Measurements from ENCODE around the gene DDB1. TPM values are rescaled to one million over a fixed set of nuclear protein-coding genes. Genes with fewer than 3 reads are reported as not detected.

DDB1 gene
- total RNA-seq, 1 donor from 2014 or later, result 218 TPM

DNA sequence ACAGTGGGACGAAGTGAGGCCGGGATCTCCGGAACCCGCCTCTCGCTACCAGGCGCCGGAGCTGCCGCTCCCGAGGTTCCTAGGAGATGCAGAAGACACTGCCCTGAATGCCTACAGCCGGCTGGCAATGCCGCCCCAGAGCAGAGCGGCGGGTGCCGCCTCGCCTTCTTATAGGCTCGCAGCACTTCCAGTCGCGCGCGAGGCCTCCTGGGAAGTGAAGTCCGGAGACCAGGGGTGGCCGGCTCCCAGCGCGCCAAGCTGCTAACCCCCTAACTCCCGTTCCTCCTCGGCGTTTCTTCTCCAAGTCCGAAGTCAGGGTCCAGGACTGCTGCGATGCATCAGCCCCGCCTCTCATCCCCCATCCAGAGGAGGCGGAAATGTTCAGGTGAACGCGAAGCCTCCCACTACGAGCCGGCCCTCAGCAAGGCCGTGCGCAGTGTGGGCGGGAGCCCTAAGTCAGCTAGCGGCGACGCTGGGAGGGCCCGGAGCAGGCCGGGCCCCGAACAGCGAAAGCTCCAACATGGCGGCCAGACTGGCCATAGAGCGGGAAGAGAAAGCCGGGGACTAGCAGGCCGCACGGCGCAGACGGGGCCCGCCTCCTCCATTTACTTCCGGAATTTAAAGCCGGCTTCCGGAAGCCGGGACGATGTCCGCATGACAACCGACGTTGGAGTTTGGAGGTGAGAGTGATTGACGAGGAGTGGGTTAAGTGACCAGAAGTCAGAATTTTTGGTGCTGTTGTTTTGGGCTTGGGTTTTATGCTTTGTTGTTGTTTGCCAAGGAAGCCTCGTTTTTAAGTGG, 29.0 kb upstream of the DDB1 start, which contains the start of the genes CYB561A3 and TMEM138:
Gene CYB561A3 (minus strand): TSS at position 142 of the 801 bp plus-strand sequence. CDS start 5,169 bp downstream, outside the sequence.
Gene TMEM138 (plus strand): TSS at position 634 of the 801 bp plus-strand sequence. CDS start 2,017 bp downstream, outside the sequence.
- Mint-ChIP-seq H3K4me3 (peak within 1 kb of the TSS; percentile 100), H3K9me3 (no peaks in the 10 kb centered on the region), H3K4me1 (peaks cover 58% of the 10 kb centered on the region), H3K27ac (peak within 1 kb of the TSS; percentile 98), H3K27me3 (no peaks in the 10 kb centered on the region), H3K36me3 (ENCODE audit: low read depth) (peaks cover 64% of the 10 kb centered on the region)
- DNase-seq (peak; percentile 84), ATAC-seq (ENCODE audit: low read depth) (peak; percentile 76)
- intact Hi-C loops (cut with micrococcal nuclease), result loop anchor here (1.0 to 2.0 kb wide), 4 partner anchors 26 to 451 kb away; partner anchors contain the start of gene VPS37C
- TF ChIP-seq, protein P1, sequence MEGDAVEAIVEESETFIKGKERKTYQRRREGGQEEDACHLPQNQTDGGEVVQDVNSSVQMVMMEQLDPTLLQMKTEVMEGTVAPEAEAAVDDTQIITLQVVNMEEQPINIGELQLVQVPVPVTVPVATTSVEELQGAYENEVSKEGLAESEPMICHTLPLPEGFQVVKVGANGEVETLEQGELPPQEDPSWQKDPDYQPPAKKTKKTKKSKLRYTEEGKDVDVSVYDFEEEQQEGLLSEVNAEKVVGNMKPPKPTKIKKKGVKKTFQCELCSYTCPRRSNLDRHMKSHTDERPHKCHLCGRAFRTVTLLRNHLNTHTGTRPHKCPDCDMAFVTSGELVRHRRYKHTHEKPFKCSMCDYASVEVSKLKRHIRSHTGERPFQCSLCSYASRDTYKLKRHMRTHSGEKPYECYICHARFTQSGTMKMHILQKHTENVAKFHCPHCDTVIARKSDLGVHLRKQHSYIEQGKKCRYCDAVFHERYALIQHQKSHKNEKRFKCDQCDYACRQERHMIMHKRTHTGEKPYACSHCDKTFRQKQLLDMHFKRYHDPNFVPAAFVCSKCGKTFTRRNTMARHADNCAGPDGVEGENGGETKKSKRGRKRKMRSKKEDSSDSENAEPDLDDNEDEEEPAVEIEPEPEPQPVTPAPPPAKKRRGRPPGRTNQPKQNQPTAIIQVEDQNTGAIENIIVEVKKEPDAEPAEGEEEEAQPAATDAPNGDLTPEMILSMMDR (IDR thresholded peaks at IDR 0.05), result no peak
- CTCF ChIA-PET, result interaction anchor here (0.6 to 9.0 kb wide), 6 partner anchors 9 to 453 kb away, joined by 3 to 126 read pairs (median 3); partner anchors contain the start of genes DDB1 and TKFC
- POLR2A ChIA-PET, result interaction anchor here (0.6 to 8.7 kb wide), 22 partner anchors 9 to 1766 kb away, joined by 3 to 224 read pairs (median 6); partner anchors contain the start of genes CPSF7, DDB1, SDHAF2 and SLC3A2

DNA sequence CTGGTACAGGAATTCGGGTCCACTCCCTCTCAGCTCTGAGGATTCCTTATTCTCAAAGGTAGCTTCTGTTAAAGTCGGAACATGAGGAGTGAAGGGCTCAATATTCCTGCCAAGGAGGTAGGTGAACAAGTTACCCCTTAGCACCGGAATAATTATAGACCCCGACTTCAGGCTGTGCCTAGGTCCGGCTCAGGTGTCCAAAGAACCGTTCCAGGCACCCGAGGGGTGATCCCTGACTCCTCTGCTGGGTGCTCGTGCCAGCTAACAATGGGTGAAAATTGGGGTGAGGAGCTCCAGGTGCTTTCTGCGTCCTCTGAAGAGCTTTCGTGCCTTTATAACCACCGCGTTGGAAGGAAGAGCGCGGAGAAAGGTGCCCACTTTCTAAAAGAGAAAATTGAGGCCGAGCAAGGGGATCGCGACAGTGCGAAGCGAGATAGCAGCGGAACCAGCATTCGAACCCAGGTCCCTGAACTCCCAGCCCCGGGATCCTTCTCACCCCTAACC, 28.4 kb upstream of the DDB1 start:
- CTCF ChIA-PET, result interaction anchor here (0.6 to 9.0 kb wide), 5 partner anchors 20 to 453 kb away, joined by 3 to 126 read pairs (median 3); partner anchors contain the start of genes DDB1 and TKFC

DNA sequence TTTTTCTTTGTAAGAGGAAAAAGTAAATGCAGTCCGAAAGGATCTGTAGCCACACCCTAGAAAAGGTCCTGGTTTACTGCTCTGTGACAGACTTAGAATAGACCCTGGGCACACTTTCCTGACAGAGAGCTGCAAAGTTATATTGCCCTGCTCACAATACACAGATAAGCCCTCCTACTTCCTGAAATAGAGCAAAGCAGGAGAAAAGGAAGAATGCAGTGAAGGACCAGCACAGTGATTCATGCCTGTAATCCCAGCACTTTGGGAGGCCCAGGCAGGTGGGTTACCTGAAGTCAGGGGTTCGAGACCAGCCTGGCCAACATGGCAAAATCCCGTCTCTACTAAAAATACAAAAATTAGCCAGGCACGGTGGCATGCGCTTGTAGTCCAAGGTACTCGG, 26.6 kb upstream of the DDB1 start:
- Mint-ChIP-seq H3K4me1 (peaks cover 78% of the 10 kb centered on the region), H3K9me3 (no peaks in the 10 kb centered on the region), H3K27ac (peak overlapping the region; percentile 98), H3K4me3 (peak overlapping the region; percentile 100), H3K27me3 (no peaks in the 10 kb centered on the region), H3K36me3 (ENCODE audit: low read depth) (peaks cover 58% of the 10 kb centered on the region)
- DNase-seq (no peak), ATAC-seq (ENCODE audit: low read depth) (no peak)
- POLR2A ChIA-PET, result interaction anchor here (0.6 to 8.7 kb wide), 11 partner anchors 12 to 1476 kb away, joined by 3 to 224 read pairs (median 5); partner anchors contain the start of genes CPSF7, DDB1, SDHAF2 and TKFC
- TF ChIP-seq, protein P1 (IDR thresholded peaks at IDR 0.05), result no peak
- CTCF ChIA-PET, result interaction anchor here (7.9 to 9.0 kb wide), 2 partner anchors 23 to 25 kb away, joined by 81 to 126 read pairs; partner anchors contain the start of genes DDB1 and TKFC
- intact Hi-C loops (cut with micrococcal nuclease), result loop anchor here (1.0 to 10.0 kb wide), 4 partner anchors 8 to 1195 kb away; partner anchors contain the start of gene FTH1

More for the DNA sequence above, 28.4 kb upstream of the DDB1 start:
- TF ChIP-seq, protein P1 (IDR thresholded peaks at IDR 0.05), result no peak
- intact Hi-C loops (cut with micrococcal nuclease), result no loop called here
- peak overlapping the region; percentile 98 for H3K27ac Mint-ChIP-seq
- H3K4me1 Mint-ChIP-seq, result peaks cover 65% of the 10 kb centered on the region
- POLR2A ChIA-PET, result interaction anchor here (0.5 to 8.7 kb wide), 15 partner anchors 8 to 1468 kb away, joined by 3 to 224 read pairs (median 8); partner anchors contain the start of genes CPSF7, DDB1, SDHAF2 and TKFC
- H3K4me3 Mint-ChIP-seq, result peak overlapping the region; percentile 100
- H3K27me3 Mint-ChIP-seq, result no peaks in the 10 kb centered on the region
- peaks cover 63% of the 10 kb centered on the region for H3K36me3 Mint-ChIP-seq (ENCODE audit: low read depth)
- DNase-seq, result no peak
- ATAC-seq (ENCODE audit: low read depth), result no peak
- no peaks in the 10 kb centered on the region for H3K9me3 Mint-ChIP-seq

DNA sequence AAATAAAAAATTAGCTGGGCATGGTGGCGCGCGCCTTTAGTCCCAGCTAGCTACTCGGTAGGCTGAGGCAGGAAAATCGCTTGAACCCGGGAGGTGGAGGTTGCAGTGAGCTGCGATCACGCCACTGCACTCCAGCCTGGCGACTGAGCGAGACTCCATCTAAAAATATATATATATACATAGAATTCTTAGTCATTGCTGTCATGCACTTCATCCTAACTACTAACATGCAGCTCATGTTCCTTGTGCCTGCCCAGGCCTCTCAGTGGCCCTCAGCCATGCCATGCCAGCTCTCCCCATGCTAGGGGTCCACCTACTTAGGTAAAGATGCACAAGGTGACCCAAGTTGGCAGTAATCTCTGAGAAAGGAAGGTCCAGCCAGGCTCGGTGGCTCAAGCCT, 25.7 kb upstream of the DDB1 start:
- Mint-ChIP-seq H3K4me3 (peak overlapping the region; percentile 100), H3K4me1 (peaks cover 83% of the 10 kb centered on the region), H3K36me3 (ENCODE audit: low read depth) (peaks cover 57% of the 10 kb centered on the region), H3K9me3 (no peaks in the 10 kb centered on the region), H3K27me3 (no peaks in the 10 kb centered on the region), H3K27ac (peak overlapping the region; percentile 98)
- TF ChIP-seq, protein P1 (IDR thresholded peaks at IDR 0.05), result no peak
- DNase-seq (no peak), ATAC-seq (ENCODE audit: low read depth) (no peak)
- intact Hi-C loops (cut with micrococcal nuclease), result loop anchor here (5.0 to 10.0 kb wide), 3 partner anchors 266 to 1196 kb away; partner anchors contain the start of gene FTH1
- ChIA-PET CTCF (interaction anchor here (7.9 to 9.0 kb wide), 2 partner anchors 22 to 26 kb away, joined by 81 to 126 read pairs; partner anchors contain the start of genes DDB1 and TKFC), POLR2A (interaction anchor here (0.7 to 8.7 kb wide), 11 partner anchors 8 to 1477 kb away, joined by 3 to 109 read pairs (median 11); partner anchors contain the start of genes DDB1, TKFC and TMEM216)

Data from activated B cell treated with CpG ODN at 0.5 μM for 24 hours (primary cell).